HepG2 (cell line): ENCODE results near the gene STK36. TPM values are rescaled to one million over a fixed set of nuclear protein-coding genes. Genes with fewer than 3 reads are reported as not detected.
A peak's percentile ranks its signal among the peaks of the same experiment; 100 is the strongest.

ENCODE experiments used
- GMEB1 ChIP-seq: sonication (generic); formaldehyde crosslinking; IDR thresholded peaks from 2 replicates; pipeline ENCODE4 v1.5.1; 2020; ENCODE audit warnings: missing genetic modification reagents, mild to moderate bottlenecking, borderline replicate concordance
- GZF1 ChIP-seq: sonication (generic); formaldehyde crosslinking; IDR thresholded peaks from 2 replicates; pipeline ENCODE4 v1.5.1; 2020; ENCODE audit warnings: mild to moderate bottlenecking, missing genetic modification reagents
- IRF2 ChIP-seq: IDR thresholded peaks from 2 replicates; pipeline ENCODE4 v1.6.1; 2018; ENCODE audit warnings: missing genetic modification reagents, missing compliant biosample characterization
- JUNB ChIP-seq: sonication (generic); formaldehyde crosslinking; IDR thresholded peaks from 2 replicates; pipeline ENCODE4 v1.8.0; 2022; ENCODE audit warnings: missing genetic modification reagents, mild to moderate bottlenecking, borderline replicate concordance
- JUND ChIP-seq: sonication (generic); formaldehyde crosslinking; IDR thresholded peaks from 2 replicates; pipeline ENCODE4 v1.8.0; 2022; ENCODE audit warnings: mild to moderate bottlenecking, missing genetic modification reagents
- KDM5A ChIP-seq: fragments of 200-600 bp; sonication (generic); IDR thresholded peaks from 2 replicates; pipeline ENCODE4 v1.7.0; 2018; ENCODE audit warnings: antibody characterized with exemption, mild to moderate bottlenecking, low read length, borderline replicate concordance
- KLF15 ChIP-seq: sonication (generic); formaldehyde crosslinking; IDR thresholded peaks from 2 replicates; pipeline ENCODE4 v1.8.1; 2023; ENCODE audit warnings: borderline replicate concordance, mild to moderate bottlenecking, inconsistent platforms, missing genetic modification reagents, mixed read lengths
- MAFF ChIP-seq: IDR thresholded peaks from 2 replicates; pipeline ENCODE4 v1.6.1; 2011; ENCODE audit warnings: low read depth, low read length, improper control_type of control experiment
- SMARCC2 ChIP-seq: fragments of 450-650 bp; IDR thresholded peaks from 2 replicates; pipeline ENCODE4 v1.6.1; 2017; ENCODE audit warnings: antibody characterized with exemption, mild to moderate bottlenecking
- SMYD3 ChIP-seq: sonication (generic); formaldehyde crosslinking; IDR thresholded peaks from 2 replicates; pipeline ENCODE4 v1.8.1; 2023; ENCODE audit warnings: mild to moderate bottlenecking, missing genetic modification reagents
- SP5 ChIP-seq: IDR thresholded peaks from 2 replicates; pipeline ENCODE4 v1.6.1; 2016; ENCODE audit warnings: low read depth, borderline replicate concordance
- STAG1 ChIP-seq: sonication (generic); formaldehyde crosslinking; IDR thresholded peaks from 2 replicates; pipeline ENCODE4 v1.4.0; 2020; ENCODE audit warnings: missing genetic modification reagents
- TAF15 ChIP-seq: fragments of 200-400 bp; formaldehyde crosslinking; IDR thresholded peaks from one replicate; pipeline ENCODE4 v1.6.1; 2018; ENCODE audit warnings: mild to moderate bottlenecking, low read depth, low read length; ENCODE audit not compliant: poor library complexity, severe bottlenecking
- THAP9 ChIP-seq: sonication (generic); formaldehyde crosslinking; IDR thresholded peaks from 2 replicates; pipeline ENCODE4; 2020; ENCODE audit warnings: missing genetic modification reagents, mild to moderate bottlenecking, borderline replicate concordance
- ZNF101 ChIP-seq: sonication (generic); formaldehyde crosslinking; IDR thresholded peaks from 2 replicates; pipeline ENCODE4 v1.4.0; 2020; ENCODE audit warnings: mild to moderate bottlenecking, low read depth, missing genetic modification reagents, borderline replicate concordance
- ZNF124 ChIP-seq: sonication (generic); formaldehyde crosslinking; IDR thresholded peaks from 2 replicates; pipeline ENCODE4 v1.4.0; 2020; ENCODE audit warnings: missing genetic modification reagents
- ZNF232 ChIP-seq: sonication (generic); formaldehyde crosslinking; IDR thresholded peaks from 2 replicates; pipeline ENCODE4 v1.4.0; 2020; ENCODE audit warnings: missing genetic modification reagents, borderline replicate concordance
- ZNF260 ChIP-seq: sonication (generic); formaldehyde crosslinking; IDR thresholded peaks from 2 replicates; pipeline ENCODE4 v1.4.0; 2020; ENCODE audit warnings: missing genetic modification reagents, low read depth, mild to moderate bottlenecking, borderline replicate concordance
- ZNF263 ChIP-seq: sonication (generic); formaldehyde crosslinking; IDR thresholded peaks from 2 replicates; pipeline ENCODE4 v1.4.0; 2020; ENCODE audit warnings: missing genetic modification reagents
- ZNF264 ChIP-seq: sonication (generic); formaldehyde crosslinking; IDR thresholded peaks from 2 replicates; pipeline ENCODE4 v1.4.0; 2020; ENCODE audit warnings: missing genetic modification reagents
- ZNF512B ChIP-seq: sonication (generic); formaldehyde crosslinking; IDR thresholded peaks from 2 replicates; pipeline ENCODE4 v1.5.1; 2020; ENCODE audit warnings: missing genetic modification reagents, mild to moderate bottlenecking, borderline replicate concordance
- ZNF556 ChIP-seq: sonication (generic); formaldehyde crosslinking; IDR thresholded peaks from 2 replicates; pipeline ENCODE4 v1.4.0; 2020; ENCODE audit warnings: mild to moderate bottlenecking, missing genetic modification reagents, borderline replicate concordance
- polyA plus RNA-seq, 8 experiments: library from polyadenylated mRNA; depleted of rRNA in 3 of 8; stranded (reverse) in 7 of 8; unstranded in 1 of 8; fragments of >200 nt; fragmentation: Illumina TruSeq in 4 of 8; extraction: Trizol in 4 of 8; gene quantifications; 2 replicates each; pipeline versions ENCODE4 v1.2.1 to v1.2.3, GENCODE V29; 2011 to 2016; ENCODE audit warnings: low read depth in 4 of 8, missing spikeins in 1 of 8, mixed read lengths in 1 of 8; ENCODE audit not compliant: insufficient read depth in 1 of 8
- total RNA-seq, 5 experiments: library from RNA; depleted of rRNA; stranded (reverse); fragments of >200 nt; fragmentation: Illumina TruSeq; extraction: Trizol; gene quantifications; 2 replicates each; pipeline ENCODE4 v1.2.3, GENCODE V29; 2016; ENCODE audit warnings: low read depth in 1 of 5

STK36 gene
- total and polyA plus RNA-seq, 2 of the 13 experiments (the other 11 are each of a cell fraction or from before 2014, with no cell fraction given) = 45.9 to 83.5 TPM

GRCh38 chr2:218710687-218711549, 39.0 kb downstream of the STK36 start, which contains the start of gene TTLL4 (continued):
- peak; percentile 89 for TF ChIP-seq SMYD3 (CRISPR knock-in tag)
- peak; percentile 83 for TF ChIP-seq KLF15 (CRISPR knock-in tag)
- TF ChIP-seq SMARCC2 = no peak
- TF ChIP-seq MAFF = no peak
- TF ChIP-seq GZF1 (CRISPR knock-in tag) = peak; percentile 86
- peak; percentile 68; the same call in 1 of the 2 replicates for TF ChIP-seq ZNF101 (CRISPR knock-in tag)
- TF ChIP-seq KDM5A = peak; percentile 55; the same call in 1 of the 2 replicates
- no peak; the same call in 1 of the 2 replicates for TF ChIP-seq ZNF124
- peak; percentile 86; the same call in 1 of the 2 replicates for TF ChIP-seq IRF2 (CRISPR knock-in tag)
- TF ChIP-seq ZNF556 = peak; percentile 95; the same call in 1 of the 2 replicates
- TF ChIP-seq ZNF232 (CRISPR knock-in tag) = no peak
- TF ChIP-seq SP5 (CRISPR knock-in tag) = peak; percentile 62; the same call in 1 of the 2 replicates
- peak; percentile 68; the same call in 1 of the 2 replicates for TF ChIP-seq ZNF264 (CRISPR knock-in tag)
- TF ChIP-seq THAP9 (CRISPR knock-in tag) = peak; percentile 93; the same call in 1 of the 2 replicates
- TF ChIP-seq JUNB = no peak
- peak; percentile 28; the same call in 1 of the 2 replicates for TF ChIP-seq ZNF263 (CRISPR knock-in tag)
- peak; percentile 94 for TF ChIP-seq TAF15
- 0 out of 2 replicates have a peak, but pooled peaks have one; percentile 44 for TF ChIP-seq ZNF512B (CRISPR knock-in tag)
- TF ChIP-seq STAG1 (CRISPR knock-in tag) = peak; percentile 90
- TF ChIP-seq JUND (CRISPR knock-in tag) = no peak
- TF ChIP-seq ZNF260 (CRISPR knock-in tag) = no peak
- peak; percentile 81 for TF ChIP-seq GMEB1 (CRISPR knock-in tag)
